Measurements from ENCODE around the gene CSNK1E.

DNA sequence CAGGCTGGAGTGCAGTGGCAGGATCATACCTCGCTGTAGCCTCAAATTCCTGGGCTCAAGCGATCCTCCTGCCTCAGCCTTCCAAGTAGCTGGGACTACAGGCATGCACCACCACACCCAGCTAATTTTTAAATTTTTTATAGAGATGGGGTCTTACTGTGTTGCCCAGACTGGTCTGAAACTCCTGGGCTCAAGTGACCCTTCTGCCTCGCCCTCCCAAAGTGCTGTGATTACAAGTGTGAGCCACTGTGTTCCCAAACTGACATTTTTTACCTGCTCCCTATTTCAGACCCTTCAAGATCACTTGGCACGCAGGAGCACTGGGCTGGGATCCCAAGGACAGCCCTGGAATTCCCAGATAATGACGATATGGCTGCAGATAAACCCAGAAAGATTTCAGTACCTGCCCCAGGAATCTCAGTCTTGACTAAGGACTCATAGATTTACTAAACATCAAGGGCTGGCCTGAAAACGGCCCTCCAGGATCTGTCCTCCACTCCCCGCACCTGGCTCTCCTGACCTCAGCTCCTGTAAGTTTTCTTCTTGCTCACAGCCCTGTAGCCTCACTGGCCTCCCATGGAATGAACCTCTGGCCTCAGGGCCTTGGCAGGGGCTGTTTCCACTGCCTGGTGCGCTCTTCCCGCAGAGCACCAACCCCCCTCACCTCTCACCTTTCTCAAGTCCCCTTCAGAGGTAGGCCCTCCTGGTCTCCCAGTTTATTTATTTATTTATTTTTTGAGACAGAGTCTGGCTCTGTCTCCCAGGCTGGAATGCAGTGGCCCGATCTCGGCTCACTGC, 3.6 kb upstream of the CSNK1E start:
- TF ChIP-seq, protein P1, sequence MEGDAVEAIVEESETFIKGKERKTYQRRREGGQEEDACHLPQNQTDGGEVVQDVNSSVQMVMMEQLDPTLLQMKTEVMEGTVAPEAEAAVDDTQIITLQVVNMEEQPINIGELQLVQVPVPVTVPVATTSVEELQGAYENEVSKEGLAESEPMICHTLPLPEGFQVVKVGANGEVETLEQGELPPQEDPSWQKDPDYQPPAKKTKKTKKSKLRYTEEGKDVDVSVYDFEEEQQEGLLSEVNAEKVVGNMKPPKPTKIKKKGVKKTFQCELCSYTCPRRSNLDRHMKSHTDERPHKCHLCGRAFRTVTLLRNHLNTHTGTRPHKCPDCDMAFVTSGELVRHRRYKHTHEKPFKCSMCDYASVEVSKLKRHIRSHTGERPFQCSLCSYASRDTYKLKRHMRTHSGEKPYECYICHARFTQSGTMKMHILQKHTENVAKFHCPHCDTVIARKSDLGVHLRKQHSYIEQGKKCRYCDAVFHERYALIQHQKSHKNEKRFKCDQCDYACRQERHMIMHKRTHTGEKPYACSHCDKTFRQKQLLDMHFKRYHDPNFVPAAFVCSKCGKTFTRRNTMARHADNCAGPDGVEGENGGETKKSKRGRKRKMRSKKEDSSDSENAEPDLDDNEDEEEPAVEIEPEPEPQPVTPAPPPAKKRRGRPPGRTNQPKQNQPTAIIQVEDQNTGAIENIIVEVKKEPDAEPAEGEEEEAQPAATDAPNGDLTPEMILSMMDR (IDR thresholded peaks at IDR 0.05; ENCODE audit: insufficient read depth, low read length) = no peak
- TF ChIP-seq, protein P2, sequence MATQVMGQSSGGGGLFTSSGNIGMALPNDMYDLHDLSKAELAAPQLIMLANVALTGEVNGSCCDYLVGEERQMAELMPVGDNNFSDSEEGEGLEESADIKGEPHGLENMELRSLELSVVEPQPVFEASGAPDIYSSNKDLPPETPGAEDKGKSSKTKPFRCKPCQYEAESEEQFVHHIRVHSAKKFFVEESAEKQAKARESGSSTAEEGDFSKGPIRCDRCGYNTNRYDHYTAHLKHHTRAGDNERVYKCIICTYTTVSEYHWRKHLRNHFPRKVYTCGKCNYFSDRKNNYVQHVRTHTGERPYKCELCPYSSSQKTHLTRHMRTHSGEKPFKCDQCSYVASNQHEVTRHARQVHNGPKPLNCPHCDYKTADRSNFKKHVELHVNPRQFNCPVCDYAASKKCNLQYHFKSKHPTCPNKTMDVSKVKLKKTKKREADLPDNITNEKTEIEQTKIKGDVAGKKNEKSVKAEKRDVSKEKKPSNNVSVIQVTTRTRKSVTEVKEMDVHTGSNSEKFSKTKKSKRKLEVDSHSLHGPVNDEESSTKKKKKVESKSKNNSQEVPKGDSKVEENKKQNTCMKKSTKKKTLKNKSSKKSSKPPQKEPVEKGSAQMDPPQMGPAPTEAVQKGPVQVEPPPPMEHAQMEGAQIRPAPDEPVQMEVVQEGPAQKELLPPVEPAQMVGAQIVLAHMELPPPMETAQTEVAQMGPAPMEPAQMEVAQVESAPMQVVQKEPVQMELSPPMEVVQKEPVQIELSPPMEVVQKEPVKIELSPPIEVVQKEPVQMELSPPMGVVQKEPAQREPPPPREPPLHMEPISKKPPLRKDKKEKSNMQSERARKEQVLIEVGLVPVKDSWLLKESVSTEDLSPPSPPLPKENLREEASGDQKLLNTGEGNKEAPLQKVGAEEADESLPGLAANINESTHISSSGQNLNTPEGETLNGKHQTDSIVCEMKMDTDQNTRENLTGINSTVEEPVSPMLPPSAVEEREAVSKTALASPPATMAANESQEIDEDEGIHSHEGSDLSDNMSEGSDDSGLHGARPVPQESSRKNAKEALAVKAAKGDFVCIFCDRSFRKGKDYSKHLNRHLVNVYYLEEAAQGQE (IDR thresholded peaks at IDR 0.05; ENCODE audit: insufficient replicate concordance, low read depth) = no peak
- TF ChIP-seq SPI1 (IDR thresholded peaks at IDR 0.05; ENCODE audit: borderline replicate concordance, low read depth) = no peak
- no peak for TF ChIP-seq POLR2AphosphoS5 (IDR thresholded peaks at IDR 0.05; ENCODE audit: low read depth)

Data from HL-60 (cell line).